Measurements from ENCODE around the gene LRMDA.

LRMDA gene

DNA sequence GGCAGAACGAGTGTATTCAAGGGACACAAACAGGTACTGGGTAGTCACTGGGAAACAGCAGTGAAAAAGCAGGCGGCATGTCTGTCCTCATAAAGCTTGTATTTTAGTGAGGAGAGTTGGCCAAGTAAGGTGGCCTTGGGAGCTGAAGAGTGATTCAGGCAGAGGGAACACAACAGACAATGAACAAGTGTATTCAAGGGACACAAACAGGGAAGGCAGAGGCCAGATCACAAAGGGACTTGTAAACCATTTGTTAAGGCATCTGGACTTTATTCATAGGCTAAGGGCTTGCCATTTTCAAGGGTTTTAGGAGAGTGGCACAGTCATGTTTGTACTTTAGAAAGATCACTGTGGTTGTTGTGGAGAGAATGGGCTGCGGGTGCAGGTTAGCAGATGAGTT is 49.0 kb downstream of the LRMDA start:
- H3K27ac ChIP-seq, result no peak overlapping the region
- no peak overlapping the region for H3K4me3 ChIP-seq (ENCODE audit: low read depth, low read length)
- no peak overlapping the region for H3K9ac ChIP-seq
- H3K9me3 ChIP-seq (ENCODE audit: control insufficient read depth, low read length), result no peaks in the 10 kb centered on the region
- TF ChIP-seq CTCF (IDR thresholded peaks at IDR 0.05), result no peak
- no peaks in the 10 kb centered on the region for H3K79me2 ChIP-seq
- H3K36me3 ChIP-seq (ENCODE audit: control insufficient read depth, insufficient read depth, low read length), result no peaks in the 10 kb centered on the region
- no peaks in the 10 kb centered on the region for H3K4me1 ChIP-seq
- H2AFZ ChIP-seq, result no peak overlapping the region
- H3K27me3 ChIP-seq (ENCODE audit: control insufficient read depth, insufficient read depth, low read length), result no peaks in the 10 kb centered on the region
- H3K4me2 ChIP-seq (ENCODE audit: low read length), result no peak overlapping the region

DNA sequence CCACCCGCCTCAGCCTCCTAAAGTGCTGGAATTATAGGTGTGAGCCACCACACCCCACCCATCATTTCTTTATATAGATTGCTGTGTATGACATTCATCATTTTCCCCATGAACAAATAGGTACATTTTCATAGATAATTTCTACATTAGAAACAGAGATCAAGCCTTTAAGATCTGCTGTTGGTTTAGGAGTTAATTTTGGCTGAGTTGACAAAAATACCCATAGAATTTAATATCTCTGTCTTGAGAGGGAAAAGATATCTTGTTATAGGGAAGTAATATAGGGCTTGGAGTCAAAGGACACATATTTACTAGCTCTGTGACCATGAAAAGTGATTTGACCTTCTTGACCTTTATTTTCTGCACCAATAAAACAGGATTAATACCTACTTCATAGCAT is 51.8 kb downstream of the LRMDA start:
- Histone ChIP-seq H2AFZ (no peak overlapping the region), H3K9ac (no peak overlapping the region), H3K27me3 (ENCODE audit: control insufficient read depth, insufficient read depth, low read length) (no peaks in the 10 kb centered on the region), H3K4me2 (ENCODE audit: low read length) (no peak overlapping the region), H3K4me3 (ENCODE audit: low read depth, low read length) (no peak overlapping the region), H3K4me1 (no peaks in the 10 kb centered on the region), H3K36me3 (ENCODE audit: control insufficient read depth, insufficient read depth, low read length) (no peaks in the 10 kb centered on the region), H3K27ac (no peak overlapping the region), H3K79me2 (no peaks in the 10 kb centered on the region), H3K9me3 (ENCODE audit: control insufficient read depth, low read length) (no peaks in the 10 kb centered on the region)
- TF ChIP-seq CTCF (IDR thresholded peaks at IDR 0.05), result no peak

GRCh38 chr10:75484717-75485116 is 53.3 kb downstream of the LRMDA start:
- Histone ChIP-seq H2AFZ (no peak overlapping the region), H3K27me3 (ENCODE audit: control insufficient read depth, insufficient read depth, low read length) (no peaks in the 10 kb centered on the region), H3K9ac (no peak overlapping the region), H3K9me3 (ENCODE audit: control insufficient read depth, low read length) (no peaks in the 10 kb centered on the region), H3K79me2 (no peaks in the 10 kb centered on the region), H3K27ac (no peak overlapping the region), H3K4me3 (ENCODE audit: low read depth, low read length) (no peak overlapping the region), H3K4me2 (ENCODE audit: low read length) (no peak overlapping the region), H3K4me1 (no peaks in the 10 kb centered on the region), H3K36me3 (ENCODE audit: control insufficient read depth, insufficient read depth, low read length) (no peaks in the 10 kb centered on the region)
- no peak for TF ChIP-seq CTCF (IDR thresholded peaks at IDR 0.05)

- Histone ChIP-seq H3K4me3 (ENCODE audit: low read depth, low read length) (no peak overlapping the region), H3K79me2 (no peaks in the 10 kb centered on the region), H3K36me3 (ENCODE audit: control insufficient read depth, insufficient read depth, low read length) (no peaks in the 10 kb centered on the region), H3K4me2 (ENCODE audit: low read length) (no peak overlapping the region), H3K9me3 (ENCODE audit: control insufficient read depth, low read length) (no peaks in the 10 kb centered on the region), H3K27ac (no peak overlapping the region), H3K9ac (no peak overlapping the region), H3K4me1 (no peaks in the 10 kb centered on the region), H2AFZ (no peak overlapping the region), H3K27me3 (ENCODE audit: control insufficient read depth, insufficient read depth, low read length) (no peaks in the 10 kb centered on the region)
- no peak for TF ChIP-seq CTCF (IDR thresholded peaks at IDR 0.05)
Measured at GRCh38 chr10:75486591-75486990, 55.2 kb downstream of the LRMDA start.

GRCh38 chr10:75487087-75487754 is 55.8 kb downstream of the LRMDA start:
- Histone ChIP-seq H3K9me3 (ENCODE audit: control insufficient read depth, low read length) (no peaks in the 10 kb centered on the region), H3K4me2 (ENCODE audit: low read length) (no peak overlapping the region), H3K4me1 (no peaks in the 10 kb centered on the region), H3K27ac (no peak overlapping the region), H2AFZ (no peak overlapping the region), H3K79me2 (no peaks in the 10 kb centered on the region), H3K4me3 (ENCODE audit: low read depth, low read length) (no peak overlapping the region), H3K36me3 (ENCODE audit: control insufficient read depth, insufficient read depth, low read length) (no peaks in the 10 kb centered on the region), H3K27me3 (ENCODE audit: control insufficient read depth, insufficient read depth, low read length) (no peaks in the 10 kb centered on the region), H3K9ac (no peak overlapping the region)
- no peak for TF ChIP-seq CTCF (IDR thresholded peaks at IDR 0.05)

Data from parathyroid adenoma (tissue), 2 donors.